Uterus (tissue), 4 donors: ENCODE data around the gene LHFPL6. TPM values are rescaled to one million over a fixed set of nuclear protein-coding genes. Genes with fewer than 3 reads are reported as not detected.

Experiments used
- DNase-seq, 2 donors: peaks; one replicate each; pipeline ENCODE4 v3.0.0-alpha.2; 2019 to 2020
- H3K27ac ChIP-seq, 2 donors: fragments of 200-600 bp; sonication (generic); 1 replicate in 1 of 2; 2 replicates in 1 of 2; pipeline ENCODE4 v1.5.1; 2016 to 2018
- H3K27me3 ChIP-seq, 2 donors: fragments of 200-600 bp; sonication (generic); one replicate each; pipeline ENCODE4 v1.5.1; 2018 to 2019; ENCODE audit warnings: control low read depth in 1 of 2
- H3K36me3 ChIP-seq, 2 donors: fragments of 200-600 bp; sonication (generic); one replicate each; pipeline ENCODE4 v1.5.1; 2019; ENCODE audit warnings: control low read depth in 1 of 2
- H3K4me1 ChIP-seq, 2 donors: fragments of 200-600 bp; sonication (generic); one replicate each; pipeline ENCODE4 v1.5.1; 2018 to 2019; ENCODE audit warnings: control low read depth in 1 of 2
- H3K4me3 ChIP-seq, 2 donors: fragments of 200-600 bp; sonication (generic); 1 replicate in 1 of 2; 2 replicates in 1 of 2; pipeline ENCODE4 v1.5.1; 2018 to 2019; ENCODE audit warnings: mild to moderate bottlenecking in 1 of 2
- H3K9me3 ChIP-seq, 2 donors: fragments of 200-600 bp; sonication (generic); one replicate each; pipeline ENCODE4 v1.5.1; 2019; ENCODE audit warnings: control low read depth in 1 of 2
- CTCF ChIP-seq, 4 experiments: fragments of 200-600 bp in 2 of 4; fragments of 450-650 bp in 2 of 4; sonication (generic) in 2 of 4; IDR thresholded peaks; one replicate each; pipeline ENCODE4 v1.5.1; 2016 to 2019; ENCODE audit warnings: antibody characterized with exemption in 4 of 4, mild to moderate bottlenecking in 2 of 4, moderate library complexity in 1 of 4
- POLR2A ChIP-seq, 2 donors: fragments of 450-650 bp; IDR thresholded peaks; one replicate each; pipeline ENCODE4 v1.6.1; 2016; ENCODE audit warnings: antibody characterized with exemption in 2 of 2, mild to moderate bottlenecking in 1 of 2, moderate library complexity in 1 of 2
- intact Hi-C: fragments of 100-400 bp; cut with DNase I; formaldehyde crosslinking; loops from one replicate; pipeline ENCODE4 v1.15.1; 2023; ENCODE audit warnings: low total_unique reads
- total RNA-seq, 4 donors: library from RNA; depleted of rRNA in 3 of 4; stranded (reverse); fragments of >200 nt in 3 of 4; gene quantifications; one replicate each; pipeline versions ENCODE4 v1.1.0 to v1.2.4, GENCODE V29; 2014 to 2023
- donor health status: DM: yes; HTN: yes; CAD: no.

Gene LHFPL6
- total RNA-seq, 4 donors from 2014 or later = 37.9 to 105 (median 86.8) TPM

GRCh38 chr13:39547108-39547507, 55.9 kb downstream of the LHFPL6 start:
- no peaks in the 10 kb centered on the region for H3K36me3 ChIP-seq
- H3K27ac ChIP-seq = no peak overlapping the region
- no peak overlapping the region for H3K4me3 ChIP-seq
- intact Hi-C loops = no loop called here
- H3K9me3 ChIP-seq = no peaks in the 10 kb centered on the region
- no peaks in the 10 kb centered on the region for H3K27me3 ChIP-seq
- TF ChIP-seq POLR2A (IDR thresholded peaks at IDR 0.05) (no peak), CTCF (IDR thresholded peaks at IDR 0.05) (no peak)
- DNase-seq = no peak
- no peaks in the 10 kb centered on the region for H3K4me1 ChIP-seq

- intact Hi-C loops = no loop called here
- Histone ChIP-seq H3K27ac (no peak overlapping the region), H3K4me1 (no peaks in the 10 kb centered on the region), H3K36me3 (no peaks in the 10 kb centered on the region), H3K4me3 (no peak overlapping the region), H3K9me3 (no peaks in the 10 kb centered on the region), H3K27me3 (no peaks in the 10 kb centered on the region)
- DNase-seq = no peak
- TF ChIP-seq CTCF (IDR thresholded peaks at IDR 0.05) (no peak), POLR2A (IDR thresholded peaks at IDR 0.05) (no peak)
Observed at GRCh38 chr13:39542361-39542760, 60.6 kb downstream of the LHFPL6 start.

GRCh38 chr13:39540929-39541605, 61.9 kb downstream of the LHFPL6 start:
- Histone ChIP-seq H3K4me1 (peaks cover 0 to 4% of the 10 kb centered on the region in 2 donors), H3K27ac (no peak overlapping the region), H3K36me3 (no peaks in the 10 kb centered on the region), H3K4me3 (no peak overlapping the region), H3K27me3 (no peaks in the 10 kb centered on the region), H3K9me3 (no peaks in the 10 kb centered on the region)
- DNase-seq = no peak
- intact Hi-C loops = no loop called here
- no peak for TF ChIP-seq POLR2A (IDR thresholded peaks at IDR 0.05)
- no peak for TF ChIP-seq CTCF (IDR thresholded peaks at IDR 0.05)

- intact Hi-C loops = no loop called here
- Histone ChIP-seq H3K9me3 (no peaks in the 10 kb centered on the region), H3K36me3 (no peaks in the 10 kb centered on the region), H3K27me3 (no peaks in the 10 kb centered on the region), H3K27ac (no peak overlapping the region), H3K4me1 (peaks cover 0 to 4% of the 10 kb centered on the region in 2 donors), H3K4me3 (no peak overlapping the region)
- DNase-seq = no peak
- TF ChIP-seq POLR2A (IDR thresholded peaks at IDR 0.05) (no peak), CTCF (IDR thresholded peaks at IDR 0.05) (no peak)
Observed at GRCh38 chr13:39538816-39539790, 63.9 kb downstream of the LHFPL6 start.

GRCh38 chr13:39536906-39537305, 66.1 kb downstream of the LHFPL6 start:
- Histone ChIP-seq H3K4me1 (peaks cover 0 to 4% of the 10 kb centered on the region in 2 donors), H3K36me3 (no peaks in the 10 kb centered on the region), H3K27ac (no peak overlapping the region), H3K27me3 (no peaks in the 10 kb centered on the region), H3K9me3 (no peaks in the 10 kb centered on the region), H3K4me3 (no peak overlapping the region)
- intact Hi-C loops = no loop called here
- TF ChIP-seq CTCF (IDR thresholded peaks at IDR 0.05) (no peak), POLR2A (IDR thresholded peaks at IDR 0.05) (no peak)
- DNase-seq = no peak
